Caco-2 (cell line): ENCODE data around the gene FOXD2. TPM values are rescaled to one million over a fixed set of nuclear protein-coding genes. Genes with fewer than 3 reads are reported as not detected.

Source experiments
- BruUV-seq: library from RNA; stranded (reverse); fragments of 400-500 nt; replicated peaks from 2 replicates; lab custom pipeline; 2021; lab: Mats Ljungman, UMichigan
- CTCF ChIA-PET: fragments of 300-600 bp; sonication (Branson Sonifier 250); formaldehyde crosslinking; loops from one replicate; lab custom pipeline; 2022; ENCODE audit warnings: antibody characterized with exemption; lab: Charles Lee
- POLR2A ChIA-PET: fragments of 300-600 bp; sonication (Branson Sonifier 250); formaldehyde crosslinking; loops from one replicate; lab custom pipeline; 2022; ENCODE audit warnings: antibody characterized with exemption; lab: Charles Lee
- DNase-seq, 2 experiments: peaks; one replicate each; pipeline versions ENCODE4 v3.0.0 to v3.0.0-alpha.2; 2020 to 2022
- H3K27me3 ChIP-seq: replicated peaks from 2 replicates; pipeline ENCODE4 v1.6.0; 2011; ENCODE audit warnings: low read length; ENCODE audit not compliant: control insufficient read depth, insufficient read depth
- H3K36me3 ChIP-seq: 2 replicates; pipeline ENCODE4 v1.5.1; 2011; ENCODE audit warnings: low read length; ENCODE audit not compliant: control insufficient read depth, insufficient read depth
- H3K4me1 ChIP-seq: fragments of 250-450 bp; sonication (Bioruptor Pico); 2 replicates; pipeline ENCODE4 v1.5.1; 2020; ENCODE audit warnings: mild to moderate bottlenecking
- H3K4me3 ChIP-seq: 2 replicates; pipeline ENCODE4 v1.5.1; 2011; ENCODE audit warnings: low read depth, mild to moderate bottlenecking, control low read depth, low read length
- H3K9me3 ChIP-seq: fragments of 250-450 bp; sonication (Bioruptor Pico); 2 replicates; pipeline ENCODE4 v1.5.1; 2020; ENCODE audit warnings: mild to moderate bottlenecking, moderate library complexity
- H3K27ac Mint-ChIP-seq: one replicate; pipeline ENCODE4 v1.8.0; 2022; ENCODE audit warnings: mixed read lengths; ENCODE audit not compliant: unreplicated experiment
- H3K27me3 Mint-ChIP-seq: one replicate; pipeline ENCODE4 v1.8.0; 2022; ENCODE audit warnings: mixed read lengths; ENCODE audit not compliant: insufficient read depth, unreplicated experiment
- H3K36me3 Mint-ChIP-seq: one replicate; pipeline ENCODE4 v1.8.0; 2022; ENCODE audit warnings: mild to moderate bottlenecking, mixed read lengths; ENCODE audit not compliant: insufficient read depth, unreplicated experiment
- H3K4me1 Mint-ChIP-seq: one replicate; pipeline ENCODE4 v1.8.0; 2022; ENCODE audit warnings: low read depth, mixed read lengths; ENCODE audit not compliant: unreplicated experiment
- H3K4me3 Mint-ChIP-seq: one replicate; pipeline ENCODE4 v1.8.0; 2022; ENCODE audit warnings: mild to moderate bottlenecking, moderate library complexity, mixed read lengths; ENCODE audit not compliant: unreplicated experiment
- H3K9me3 Mint-ChIP-seq: one replicate; pipeline ENCODE4 v1.8.0; 2022; ENCODE audit warnings: mixed read lengths; ENCODE audit not compliant: unreplicated experiment
- CTCF ChIP-seq, 2 experiments: fragments of 200-600 bp in 1 of 2; IDR thresholded peaks; 1 replicate in 1 of 2; 2 replicates in 1 of 2; pipeline versions ENCODE4 v1.5.1 to v1.8.0; 2011 to 2022; ENCODE audit warnings: antibody characterized with exemption in 1 of 2, control low read depth in 1 of 2, inconsistent platforms in 1 of 2, low read depth in 1 of 2, low read length in 1 of 2, mild to moderate bottlenecking in 1 of 2, moderate library complexity in 1 of 2; ENCODE audit not compliant: insufficient read depth in 1 of 2, severe bottlenecking in 1 of 2, unreplicated experiment in 1 of 2
- intact Hi-C: fragments of 100-400 bp; cut with micrococcal nuclease; formaldehyde crosslinking; loops from one replicate; pipeline ENCODE4 v1.10.0; 2022; ENCODE audit not compliant: unreplicated experiment
- total RNA-seq: library from RNA; stranded (reverse); gene quantifications from 2 replicates; pipeline ENCODE4 v1.2.3, GENCODE V29; 2022

FOXD2 gene
- total RNA-seq, 1 experiment from 2014 or later = 4.6 TPM

GRCh38 chr1:47401761-47402160 lies 36.1 kb upstream of the FOXD2 start:
- no peaks in the 10 kb centered on the region for H3K36me3 ChIP-seq
- ChIA-PET CTCF (no interaction called here), POLR2A (no interaction called here)
- TF ChIP-seq CTCF (IDR thresholded peaks at IDR 0.05; ENCODE audit: insufficient read depth in 1 of 2, low read depth in 1 of 2, low read length in 1 of 2, severe bottlenecking in 1 of 2, unreplicated experiment in 1 of 2) = no peak
- no TSS peak for BruUV-seq
- Mint-ChIP-seq H3K27me3 (no peaks in the 10 kb centered on the region), H3K4me3 (no peak overlapping the region), H3K27ac (no peak overlapping the region), H3K36me3 (no peaks in the 10 kb centered on the region), H3K4me1 (peaks cover 31% of the 10 kb centered on the region), H3K9me3 (peaks cover 9% of the 10 kb centered on the region)
- no peaks in the 10 kb centered on the region for H3K27me3 ChIP-seq
- intact Hi-C loops = no loop called here
- peaks cover 18% of the 10 kb centered on the region for H3K4me1 ChIP-seq
- DNase-seq = no peak
- no peaks in the 10 kb centered on the region for H3K9me3 ChIP-seq
- no peak overlapping the region for H3K4me3 ChIP-seq

- Mint-ChIP-seq H3K27ac (no peak overlapping the region), H3K9me3 (peaks cover 2% of the 10 kb centered on the region), H3K4me3 (no peak overlapping the region), H3K36me3 (no peaks in the 10 kb centered on the region), H3K4me1 (peaks cover 31% of the 10 kb centered on the region), H3K27me3 (no peaks in the 10 kb centered on the region)
- no TSS peak for BruUV-seq
- intact Hi-C loops = no loop called here
- peaks cover 18% of the 10 kb centered on the region for H3K4me1 ChIP-seq
- no peaks in the 10 kb centered on the region for H3K36me3 ChIP-seq
- POLR2A ChIA-PET = no interaction called here
- no peaks in the 10 kb centered on the region for H3K27me3 ChIP-seq
- no peak overlapping the region for H3K4me3 ChIP-seq
- H3K9me3 ChIP-seq = no peaks in the 10 kb centered on the region
- TF ChIP-seq CTCF (IDR thresholded peaks at IDR 0.05; ENCODE audit: insufficient read depth in 1 of 2, low read depth in 1 of 2, low read length in 1 of 2, severe bottlenecking in 1 of 2, unreplicated experiment in 1 of 2) = no peak
- CTCF ChIA-PET = no interaction called here
- no peak for DNase-seq
Observed at GRCh38 chr1:47402591-47402990, 35.3 kb upstream of the FOXD2 start.

- no peaks in the 10 kb centered on the region for H3K36me3 Mint-ChIP-seq
- TF ChIP-seq CTCF (IDR thresholded peaks at IDR 0.05; ENCODE audit: insufficient read depth in 1 of 2, low read depth in 1 of 2, low read length in 1 of 2, severe bottlenecking in 1 of 2, unreplicated experiment in 1 of 2) = no peak
- no peak overlapping the region for H3K4me3 Mint-ChIP-seq
- no peak for DNase-seq
- Histone ChIP-seq H3K4me3 (no peak overlapping the region), H3K9me3 (no peaks in the 10 kb centered on the region), H3K4me1 (peaks cover 18% of the 10 kb centered on the region), H3K36me3 (no peaks in the 10 kb centered on the region), H3K27me3 (no peaks in the 10 kb centered on the region)
- CTCF ChIA-PET = no interaction called here
- H3K9me3 Mint-ChIP-seq = no peaks in the 10 kb centered on the region
- POLR2A ChIA-PET = no interaction called here
- H3K27ac Mint-ChIP-seq = no peak overlapping the region
- no TSS peak for BruUV-seq
- peaks cover 31% of the 10 kb centered on the region for H3K4me1 Mint-ChIP-seq
- H3K27me3 Mint-ChIP-seq = no peaks in the 10 kb centered on the region
- intact Hi-C loops = no loop called here
Observed at GRCh38 chr1:47403321-47403910, 34.4 kb upstream of the FOXD2 start.
